Measurements from ENCODE around the gene ACMSD.
"Not testable (repeated sequence)": the region's sequence is repeated elsewhere in the genome, so short reads cannot be mapped to it uniquely, and the experiment has no call there.

The ACMSD gene

GRCh38 chr2:134855709-134856108, 17.3 kb downstream of the ACMSD start:
- no peak for DNase-seq

GRCh38 chr2:134858245-134858644, 19.8 kb downstream of the ACMSD start:
- no peak for DNase-seq

GRCh38 chr2:134861173-134861572, 22.8 kb downstream of the ACMSD start:
- no peak for DNase-seq

GRCh38 chr2:134862069-134862468, 23.7 kb downstream of the ACMSD start:
- no peak for DNase-seq

- no peak for DNase-seq
Observed at GRCh38 chr2:134862674-134863073, 24.3 kb downstream of the ACMSD start.

- no peak for DNase-seq
Observed at GRCh38 chr2:134863446-134863845, 25.0 kb downstream of the ACMSD start.

- DNase-seq = no peak
Observed at GRCh38 chr2:134865067-134865787, 26.8 kb downstream of the ACMSD start.

- no peak for DNase-seq
Observed at GRCh38 chr2:134866498-134867099, 28.2 kb downstream of the ACMSD start.

GRCh38 chr2:134869946-134870736, 31.7 kb downstream of the ACMSD start:
- DNase-seq = no peak

GRCh38 chr2:134873152-134873551, 34.7 kb downstream of the ACMSD start:
- DNase-seq = no peak

GRCh38 chr2:134875309-134875708, 36.9 kb downstream of the ACMSD start:
- DNase-seq = no peak

GRCh38 chr2:134882773-134883172, 44.4 kb downstream of the ACMSD start:
- DNase-seq = no peak

- DNase-seq = no peak
Observed at GRCh38 chr2:134883552-134884293, 45.3 kb downstream of the ACMSD start.

- no peak for DNase-seq
Observed at GRCh38 chr2:134884435-134884834, 46.0 kb downstream of the ACMSD start.

GRCh38 chr2:134892282-134893035, 54.0 kb downstream of the ACMSD start:
- no peak for DNase-seq

- no peak for DNase-seq
Observed at GRCh38 chr2:134897932-134898331, 59.5 kb downstream of the ACMSD start.

GRCh38 chr2:134899204-134899603, 60.8 kb downstream of the ACMSD start:
- no peak for DNase-seq

GRCh38 chr2:134900151-134900550, 61.7 kb downstream of the ACMSD start:
- DNase-seq = no peak

GRCh38 chr2:134903701-134904100, 65.3 kb downstream of the ACMSD start:
- not testable (repeated sequence) for DNase-seq

- no peak for DNase-seq
Observed at GRCh38 chr2:134905168-134905567, 66.8 kb downstream of the ACMSD start.

- no peak for DNase-seq
Observed at GRCh38 chr2:134906726-134907125, 68.3 kb downstream of the ACMSD start.

GRCh38 chr2:134907441-134908116, 69.2 kb downstream of the ACMSD start:
- DNase-seq = not testable (repeated sequence)
